NB4 (cell line): ENCODE results near the gene TASP1.

Experiments used
- CTCF ChIP-seq: IDR thresholded peaks from one replicate; pipeline ENCODE4 v1.5.1; 2012; ENCODE audit warnings: low read depth, low read length
- POLR2A ChIP-seq: IDR thresholded peaks from 2 replicates; pipeline ENCODE4 v1.6.1; 2011; ENCODE audit warnings: mild to moderate bottlenecking; ENCODE audit not compliant: insufficient read length; ENCODE audit errors: extremely low read depth
- TF ChIP-seq, protein P1 (sequence below): IDR thresholded peaks from 2 replicates; pipeline ENCODE4 v1.6.1; 2011; ENCODE audit warnings: low read depth, low read length

GRCh38 chr20:13344671-13345070 lies 294.1 kb downstream of the TASP1 start:
- TF ChIP-seq, protein P1, sequence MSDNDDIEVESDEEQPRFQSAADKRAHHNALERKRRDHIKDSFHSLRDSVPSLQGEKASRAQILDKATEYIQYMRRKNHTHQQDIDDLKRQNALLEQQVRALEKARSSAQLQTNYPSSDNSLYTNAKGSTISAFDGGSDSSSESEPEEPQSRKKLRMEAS: no peak
- no peak for TF ChIP-seq POLR2A
- TF ChIP-seq CTCF: no peak
